ENCODE measurements around the gene KIRREL1.

GRCh38 chr1:157956732-157957131 lies 36.7 kb upstream of the KIRREL1 start:
- TF ChIP-seq CTCF (IDR thresholded peaks at IDR 0.05): no peak
- TF ChIP-seq POLR2AphosphoS5 (IDR thresholded peaks at IDR 0.05): no peak

Data from breast epithelium (tissue), 3 donors.